B cell (primary cell): ENCODE measurements around the gene COLQ. TPM values are rescaled to one million over a fixed set of nuclear protein-coding genes. Genes with fewer than 3 reads are reported as not detected.

Source experiments
- ATAC-seq: fragments of 200-7000 bp; cut with Tn5 transposase; one replicate; pipeline ENCODE4 v1.10.0; 2021; ENCODE audit warnings: low read depth, mild to moderate bottlenecking, moderate number of reproducible peaks, moderate library complexity
- CTCF ChIA-PET: fragments of 350-600 bp; sonication (Branson Sonifier 250); formaldehyde crosslinking; loops from one replicate; lab custom pipeline; 2021; ENCODE audit warnings: antibody characterized with exemption, inconsistent platforms; lab: Charles Lee
- POLR2A ChIA-PET: fragments of 350-600 bp; sonication (Branson Sonifier 250); formaldehyde crosslinking; loops from one replicate; lab custom pipeline; 2021; ENCODE audit warnings: antibody characterized with exemption; lab: Charles Lee
- DNase-seq: peaks from one replicate; pipeline ENCODE4 v3.0.0; 2013
- H2AFZ ChIP-seq: 2 replicates; pipeline ENCODE4 v1.6.1; 2012; ENCODE audit warnings: mild to moderate bottlenecking, low read depth, low read length; ENCODE audit not compliant: insufficient read depth, poor library complexity, severe bottlenecking
- H3K27ac ChIP-seq, 2 donors: 1 replicate in 1 of 2; 2 replicates in 1 of 2; pipeline ENCODE4 v1.5.1; 2012 to 2013; ENCODE audit warnings: low read length in 2 of 2, mild to moderate bottlenecking in 2 of 2, moderate library complexity in 1 of 2
- H3K27me3 ChIP-seq, 4 experiments: fragments of 200-600 bp in 1 of 4; sonication (generic) in 1 of 4; replicated peaks in 1 of 4; 1 replicate in 2 of 4; 2 replicates in 2 of 4; pipeline versions ENCODE4 v1.6.1 to v1.7.0; 2013 to 2016; ENCODE audit warnings: low read length in 3 of 4, mild to moderate bottlenecking in 2 of 4, mixed read lengths in 1 of 4, moderate library complexity in 1 of 4; ENCODE audit not compliant: insufficient read depth in 4 of 4, control insufficient read depth in 3 of 4; ENCODE audit errors: control extremely low read depth in 1 of 4
- H3K36me3 ChIP-seq, 2 experiments: replicated peaks in 1 of 2; 1 replicate in 1 of 2; 2 replicates in 1 of 2; pipeline versions ENCODE4 v1.6.1 to v1.7.1; 2013; ENCODE audit warnings: low read length in 1 of 2; ENCODE audit not compliant: insufficient read depth in 2 of 2, control insufficient read depth in 1 of 2; ENCODE audit errors: control extremely low read depth in 1 of 2, extremely low read depth in 1 of 2
- H3K4me1 ChIP-seq, 2 donors: fragments of 200-600 bp in 1 of 2; sonication (generic) in 1 of 2; 1 replicate in 1 of 2; 2 replicates in 1 of 2; pipeline versions ENCODE4 v1.5.1 to v1.6.1; 2013 to 2017; ENCODE audit warnings: low read length in 2 of 2; ENCODE audit not compliant: control insufficient read depth in 2 of 2, insufficient read depth in 2 of 2
- H3K4me2 ChIP-seq: replicated peaks from 2 replicates; pipeline ENCODE3; 2012; ENCODE audit warnings: mild to moderate bottlenecking, low read depth, low read length; ENCODE audit not compliant: poor library complexity, severe bottlenecking
- H3K4me3 ChIP-seq, 5 experiments: fragments of 200-600 bp in 1 of 5; sonication (generic) in 1 of 5; 1 replicate in 3 of 5; 2 replicates in 2 of 5; pipeline versions ENCODE4 v1.5.1 to v1.7.0; 2011 to 2016; ENCODE audit warnings: low read length in 4 of 5, mild to moderate bottlenecking in 4 of 5, low read depth in 2 of 5, control low read depth in 1 of 5, moderate library complexity in 1 of 5; ENCODE audit not compliant: insufficient read depth in 1 of 5; ENCODE audit errors: control extremely low read depth in 1 of 5, extremely low read depth in 1 of 5
- H3K79me2 ChIP-seq: fragments of 200-600 bp; sonication (generic); one replicate; pipeline ENCODE4 v1.6.0; 2016; ENCODE audit warnings: low read length; ENCODE audit not compliant: control insufficient read depth, insufficient read depth
- H3K9ac ChIP-seq: fragments of 200-600 bp; sonication (generic); 2 replicates; pipeline ENCODE4 v1.6.1; 2017; ENCODE audit warnings: mild to moderate bottlenecking, low read length, moderate library complexity
- H3K9me3 ChIP-seq, 3 donors: one replicate each; pipeline versions ENCODE4 v1.6.1 to v1.7.1; 2013; ENCODE audit warnings: low read length in 2 of 3; ENCODE audit not compliant: control insufficient read depth in 2 of 3, insufficient read depth in 1 of 3; ENCODE audit errors: control extremely low read depth in 1 of 3
- H4K20me1 ChIP-seq: 2 replicates; pipeline ENCODE4 v1.6.0; 2012; ENCODE audit warnings: mild to moderate bottlenecking, low read length; ENCODE audit not compliant: insufficient read depth, control insufficient read depth, poor library complexity, severe bottlenecking
- H3K27ac Mint-ChIP-seq: one replicate; pipeline ENCODE4 v1.8.0; 2021; ENCODE audit warnings: mixed read lengths
- H3K27me3 Mint-ChIP-seq: one replicate; pipeline ENCODE4 v1.8.0; 2021; ENCODE audit warnings: mixed read lengths
- H3K4me1 Mint-ChIP-seq: one replicate; pipeline ENCODE4 v1.8.0; 2021; ENCODE audit warnings: mixed read lengths
- H3K4me3 Mint-ChIP-seq: one replicate; pipeline ENCODE4 v1.8.0; 2021; ENCODE audit warnings: mixed read lengths
- H3K9me3 Mint-ChIP-seq: one replicate; pipeline ENCODE4 v1.8.0; 2022; ENCODE audit warnings: mixed read lengths; ENCODE audit not compliant: insufficient read depth
- CTCF ChIP-seq: fragments of 200-600 bp; IDR thresholded peaks from one replicate; pipeline ENCODE4 v1.8.0; 2022; ENCODE audit warnings: antibody characterized with exemption, mild to moderate bottlenecking
- EZH2 ChIP-seq: IDR thresholded peaks from 2 replicates; pipeline ENCODE4 v1.6.1; 2012; ENCODE audit warnings: borderline replicate concordance, low read depth, mild to moderate bottlenecking, moderate library complexity, low read length; ENCODE audit not compliant: insufficient read depth, poor library complexity, severe bottlenecking
- WGBS: methylation state at CpG from one replicate; pipeline ENCODE4 v1.1.5; 2013; ENCODE audit warnings: missing lambda C conversion rate; ENCODE audit not compliant: insufficient coverage; 5-methylcytosine and 5-hydroxymethylcytosine counted together
- intact Hi-C: fragments of 100-400 bp; cut with micrococcal nuclease; formaldehyde crosslinking; loops from one replicate; pipeline ENCODE4 v1.10.0; 2022
- polyA plus RNA-seq: library from polyadenylated mRNA; depleted of rRNA; stranded (reverse); fragments of >200 nt; gene quantifications from 2 replicates; pipeline ENCODE4 v1.2.3, GENCODE V29; 2012
- total RNA-seq, 2 donors: library from RNA; stranded (reverse); fragments of 120-200 nt in 1 of 2; gene quantifications; 1 replicate in 1 of 2; 2 replicates in 1 of 2; pipeline versions ENCODE4 v1.2.3 to v1.2.4, GENCODE V29; 2013 to 2022

COLQ gene
- total and polyA plus RNA-seq, 2 donors (not counting 1 experiment from before 2014, with no cell fraction given): 1.9 to 2.5 TPM

- TF ChIP-seq CTCF: no peak
- TF ChIP-seq EZH2: no peak
- Histone ChIP-seq H3K9ac (no peak overlapping the region), H3K4me1 (no peaks in the 10 kb centered on the region), H3K4me2 (no peak overlapping the region), H3K36me3 (no peaks in the 10 kb centered on the region), H4K20me1 (no peaks in the 10 kb centered on the region), H2AFZ (no peak overlapping the region), H3K9me3 (no peaks in the 10 kb centered on the region), H3K27ac (no peak overlapping the region), H3K79me2 (no peaks in the 10 kb centered on the region), H3K4me3 (no peak overlapping the region), H3K27me3 (no peaks in the 10 kb centered on the region)
- 100% methylated on average over 1 of the region's 1 CpG for WGBS
- Mint-ChIP-seq H3K4me3 (no peak overlapping the region), H3K4me1 (no peaks in the 10 kb centered on the region), H3K27ac (no peak overlapping the region), H3K27me3 (no peaks in the 10 kb centered on the region), H3K9me3 (no peaks in the 10 kb centered on the region)
- intact Hi-C loops: no loop called here
- DNase-seq (no peak), ATAC-seq (no peak)
- POLR2A ChIA-PET: no interaction called here
- CTCF ChIA-PET: no interaction called here
These were observed 9.8 kb upstream of the COLQ start for GRCh38 chr3:15531346-15531745.

GRCh38 chr3:15528854-15529537, 7.5 kb upstream of the COLQ start:
- Histone ChIP-seq H3K27ac (no peak overlapping the region), H3K4me2 (no peak overlapping the region), H3K9me3 (peaks cover 0 to 5% (median 0%) of the 10 kb centered on the region in 3 donors), H4K20me1 (no peaks in the 10 kb centered on the region), H3K36me3 (no peaks in the 10 kb centered on the region), H3K79me2 (no peaks in the 10 kb centered on the region), H3K27me3 (no peaks in the 10 kb centered on the region), H3K9ac (no peak overlapping the region), H2AFZ (no peak overlapping the region), H3K4me3 (no peak overlapping the region), H3K4me1 (no peaks in the 10 kb centered on the region)
- Mint-ChIP-seq H3K27ac (no peak overlapping the region), H3K4me3 (no peak overlapping the region), H3K4me1 (no peaks in the 10 kb centered on the region), H3K27me3 (no peaks in the 10 kb centered on the region), H3K9me3 (peaks cover 3% of the 10 kb centered on the region)
- no peak for ATAC-seq
- no peak for DNase-seq
- WGBS: 85% methylated on average over 4 of the region's 4 CpGs
- no peak for TF ChIP-seq EZH2
- no peak for TF ChIP-seq CTCF
- POLR2A ChIA-PET: no interaction called here
- CTCF ChIA-PET: no interaction called here
- intact Hi-C loops: no loop called here
